Neural cell (in vitro differentiated cells): ENCODE data around the gene NEUROD1.

Source experiments
- EP300 ChIP-seq: fragments of 450-650 bp; conservative IDR thresholded peaks from 2 replicates; pipeline ENCODE4 v1.6.1; 2014; ENCODE audit warnings: antibody characterized with exemption, mild to moderate bottlenecking, moderate library complexity; ENCODE audit not compliant: poor library complexity, severe bottlenecking
- EZH2 ChIP-seq: fragments of 200-600, 300-800 bp; shearing (Covaris generic), sonication (generic); IDR thresholded peaks from 2 replicates; pipeline ENCODE4 v1.6.1; 2014; ENCODE audit warnings: antibody characterized with exemption, low read length, borderline replicate concordance, mild to moderate bottlenecking; ENCODE audit not compliant: insufficient read depth, poor library complexity, severe bottlenecking
- MXI1 ChIP-seq: fragments of 450-650 bp; conservative IDR thresholded peaks from 2 replicates; pipeline ENCODE4 v1.6.1; 2014; ENCODE audit warnings: antibody characterized with exemption, mild to moderate bottlenecking; ENCODE audit not compliant: poor library complexity, severe bottlenecking
- POLR2AphosphoS5 ChIP-seq: IDR thresholded peaks from 2 replicates; pipeline ENCODE4 v1.6.1; 2012
- SMC3 ChIP-seq: fragments of 450-650 bp; conservative IDR thresholded peaks from 2 replicates; pipeline ENCODE4 v1.6.1; 2014; ENCODE audit warnings: antibody characterized with exemption, mild to moderate bottlenecking, moderate library complexity; ENCODE audit not compliant: poor library complexity
- TF ChIP-seq, protein P1 (sequence below): fragments of 450-650 bp; IDR thresholded peaks from 2 replicates; pipeline ENCODE4 v1.5.1; 2014; ENCODE audit warnings: antibody characterized with exemption, mild to moderate bottlenecking, moderate library complexity; ENCODE audit not compliant: poor library complexity, severe bottlenecking
- TF ChIP-seq, protein P2 (sequence below): IDR thresholded peaks from 2 replicates; pipeline ENCODE4 v1.6.1; 2012; ENCODE audit warnings: borderline replicate concordance

DNA sequence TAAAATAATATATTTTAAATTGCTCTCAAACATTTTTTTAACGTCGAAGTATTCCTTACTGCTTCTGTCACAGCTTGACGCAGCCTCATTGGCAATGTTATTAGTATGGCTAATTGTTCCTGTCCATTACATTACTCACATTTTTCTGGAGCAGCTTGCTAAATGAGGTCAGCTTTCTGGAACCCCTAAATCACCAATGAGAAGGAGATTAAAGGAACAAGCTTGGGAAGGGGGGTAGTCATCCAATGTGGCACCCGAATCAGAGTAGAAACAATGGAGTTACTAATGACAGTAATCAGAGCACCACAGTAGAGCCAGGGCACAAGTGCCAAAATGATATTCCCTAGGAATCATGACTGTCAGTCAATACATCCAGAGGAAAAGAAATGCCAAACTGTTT lies 5.1 kb downstream of the NEUROD1 start:
- TF ChIP-seq POLR2AphosphoS5: no peak
- TF ChIP-seq EZH2: no peak
- TF ChIP-seq, protein P1, sequence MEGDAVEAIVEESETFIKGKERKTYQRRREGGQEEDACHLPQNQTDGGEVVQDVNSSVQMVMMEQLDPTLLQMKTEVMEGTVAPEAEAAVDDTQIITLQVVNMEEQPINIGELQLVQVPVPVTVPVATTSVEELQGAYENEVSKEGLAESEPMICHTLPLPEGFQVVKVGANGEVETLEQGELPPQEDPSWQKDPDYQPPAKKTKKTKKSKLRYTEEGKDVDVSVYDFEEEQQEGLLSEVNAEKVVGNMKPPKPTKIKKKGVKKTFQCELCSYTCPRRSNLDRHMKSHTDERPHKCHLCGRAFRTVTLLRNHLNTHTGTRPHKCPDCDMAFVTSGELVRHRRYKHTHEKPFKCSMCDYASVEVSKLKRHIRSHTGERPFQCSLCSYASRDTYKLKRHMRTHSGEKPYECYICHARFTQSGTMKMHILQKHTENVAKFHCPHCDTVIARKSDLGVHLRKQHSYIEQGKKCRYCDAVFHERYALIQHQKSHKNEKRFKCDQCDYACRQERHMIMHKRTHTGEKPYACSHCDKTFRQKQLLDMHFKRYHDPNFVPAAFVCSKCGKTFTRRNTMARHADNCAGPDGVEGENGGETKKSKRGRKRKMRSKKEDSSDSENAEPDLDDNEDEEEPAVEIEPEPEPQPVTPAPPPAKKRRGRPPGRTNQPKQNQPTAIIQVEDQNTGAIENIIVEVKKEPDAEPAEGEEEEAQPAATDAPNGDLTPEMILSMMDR: no peak
- TF ChIP-seq EP300: no peak
- TF ChIP-seq, protein P2, sequence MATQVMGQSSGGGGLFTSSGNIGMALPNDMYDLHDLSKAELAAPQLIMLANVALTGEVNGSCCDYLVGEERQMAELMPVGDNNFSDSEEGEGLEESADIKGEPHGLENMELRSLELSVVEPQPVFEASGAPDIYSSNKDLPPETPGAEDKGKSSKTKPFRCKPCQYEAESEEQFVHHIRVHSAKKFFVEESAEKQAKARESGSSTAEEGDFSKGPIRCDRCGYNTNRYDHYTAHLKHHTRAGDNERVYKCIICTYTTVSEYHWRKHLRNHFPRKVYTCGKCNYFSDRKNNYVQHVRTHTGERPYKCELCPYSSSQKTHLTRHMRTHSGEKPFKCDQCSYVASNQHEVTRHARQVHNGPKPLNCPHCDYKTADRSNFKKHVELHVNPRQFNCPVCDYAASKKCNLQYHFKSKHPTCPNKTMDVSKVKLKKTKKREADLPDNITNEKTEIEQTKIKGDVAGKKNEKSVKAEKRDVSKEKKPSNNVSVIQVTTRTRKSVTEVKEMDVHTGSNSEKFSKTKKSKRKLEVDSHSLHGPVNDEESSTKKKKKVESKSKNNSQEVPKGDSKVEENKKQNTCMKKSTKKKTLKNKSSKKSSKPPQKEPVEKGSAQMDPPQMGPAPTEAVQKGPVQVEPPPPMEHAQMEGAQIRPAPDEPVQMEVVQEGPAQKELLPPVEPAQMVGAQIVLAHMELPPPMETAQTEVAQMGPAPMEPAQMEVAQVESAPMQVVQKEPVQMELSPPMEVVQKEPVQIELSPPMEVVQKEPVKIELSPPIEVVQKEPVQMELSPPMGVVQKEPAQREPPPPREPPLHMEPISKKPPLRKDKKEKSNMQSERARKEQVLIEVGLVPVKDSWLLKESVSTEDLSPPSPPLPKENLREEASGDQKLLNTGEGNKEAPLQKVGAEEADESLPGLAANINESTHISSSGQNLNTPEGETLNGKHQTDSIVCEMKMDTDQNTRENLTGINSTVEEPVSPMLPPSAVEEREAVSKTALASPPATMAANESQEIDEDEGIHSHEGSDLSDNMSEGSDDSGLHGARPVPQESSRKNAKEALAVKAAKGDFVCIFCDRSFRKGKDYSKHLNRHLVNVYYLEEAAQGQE: no peak
- no peak for TF ChIP-seq SMC3
- TF ChIP-seq MXI1: no peak
